Activated CD4-positive, alpha-beta memory T cell treated with anti-CD3 and anti-CD28 coated beads for 36 hours (primary cell): Measurements from ENCODE around the gene BBX. TPM values are rescaled to one million over a fixed set of nuclear protein-coding genes. Genes with fewer than 3 reads are reported as not detected.

Experiments
- CTCF ChIA-PET: fragments of 350-600 bp; sonication (Branson Sonifier 250); formaldehyde crosslinking; loops from one replicate; lab custom pipeline; 2021; ENCODE audit warnings: antibody characterized with exemption, inconsistent platforms; lab: Charles Lee
- POLR2A ChIA-PET: fragments of 350-600 bp; sonication (Branson Sonifier 250); formaldehyde crosslinking; loops from one replicate; lab custom pipeline; 2021; ENCODE audit warnings: antibody characterized with exemption; lab: Charles Lee
- DNase-seq: peaks from one replicate; pipeline ENCODE4 v3.0.0-alpha.2; 2020
- H3K27ac Mint-ChIP-seq: one replicate; pipeline ENCODE4 v1.8.0; 2021; ENCODE audit warnings: mixed read lengths
- H3K27me3 Mint-ChIP-seq: one replicate; pipeline ENCODE4 v1.8.0; 2021; ENCODE audit warnings: mixed read lengths
- H3K36me3 Mint-ChIP-seq: one replicate; pipeline ENCODE4 v1.8.0; 2021; ENCODE audit warnings: mixed read lengths
- H3K4me1 Mint-ChIP-seq: one replicate; pipeline ENCODE4 v1.8.0; 2021; ENCODE audit warnings: low read depth, mixed read lengths
- H3K4me3 Mint-ChIP-seq: one replicate; pipeline ENCODE4 v1.8.0; 2021; ENCODE audit warnings: mild to moderate bottlenecking, mixed read lengths
- H3K9me3 Mint-ChIP-seq: one replicate; pipeline ENCODE4 v1.8.0; 2021; ENCODE audit warnings: mixed read lengths
- intact Hi-C: fragments of 100-400 bp; cut with micrococcal nuclease; formaldehyde crosslinking; loops from one replicate; pipeline ENCODE4 v1.15.1; 2023
- total RNA-seq, 2 experiments: library from RNA; stranded (reverse); gene quantifications; one replicate each; pipeline ENCODE4 v1.2.3, GENCODE V29; 2021

Gene BBX
- total RNA-seq, 2 experiments from 2014 or later, result 39.9 to 40.9 TPM

- H3K4me3 Mint-ChIP-seq, result no peak overlapping the region
These were observed 152.6 kb downstream of the BBX start for GRCh38 chr3:107675233-107675900.

GRCh38 chr3:107676469-107677309 is 153.9 kb downstream of the BBX start:
- intact Hi-C loops, result loop anchor here (1.0 to 10.0 kb wide), 5 partner anchors 65 to 798 kb away; no protein-coding TSS in a partner anchor
- H3K4me1 Mint-ChIP-seq, result peaks cover 23% of the 10 kb centered on the region
- H3K27ac Mint-ChIP-seq, result no peak overlapping the region
- POLR2A ChIA-PET, result no interaction called here
- CTCF ChIA-PET, result interaction anchor here (0.6 to 7.6 kb wide), 28 partner anchors 9 to 802 kb away, joined by 3 to 82 read pairs (median 4); no protein-coding TSS in a partner anchor
- no peaks in the 10 kb centered on the region for H3K36me3 Mint-ChIP-seq
- H3K4me3 Mint-ChIP-seq, result no peak overlapping the region
- H3K9me3 Mint-ChIP-seq, result no peaks in the 10 kb centered on the region
- no peaks in the 10 kb centered on the region for H3K27me3 Mint-ChIP-seq
- DNase-seq, result no peak

More at GRCh38 chr3:107675233-107675900, 152.6 kb downstream of the BBX start:
- peaks cover 15% of the 10 kb centered on the region for H3K4me1 Mint-ChIP-seq
- DNase-seq, result no peak
- no peak overlapping the region for H3K27ac Mint-ChIP-seq
- ChIA-PET POLR2A (interaction anchor here (0.6 kb wide), 1 partner anchor 62 kb away, joined by 3 read pairs; no protein-coding TSS in a partner anchor), CTCF (interaction anchor here (0.7 to 7.6 kb wide), 22 partner anchors 8 to 803 kb away, joined by 3 to 82 read pairs (median 5); no protein-coding TSS in a partner anchor)
- intact Hi-C loops, result loop anchor here (10.0 kb wide), 3 partner anchors 249 to 799 kb away; no protein-coding TSS in a partner anchor
- H3K9me3 Mint-ChIP-seq, result no peaks in the 10 kb centered on the region
- no peaks in the 10 kb centered on the region for H3K36me3 Mint-ChIP-seq
- no peaks in the 10 kb centered on the region for H3K27me3 Mint-ChIP-seq

- H3K4me1 Mint-ChIP-seq, result peaks cover 41% of the 10 kb centered on the region
- CTCF ChIA-PET, result interaction anchor here (0.7 to 7.6 kb wide), 3 partner anchors 9 to 73 kb away, joined by 3 to 82 read pairs (median 4); no protein-coding TSS in a partner anchor
- DNase-seq, result no peak
These were observed 157.2 kb downstream of the BBX start for GRCh38 chr3:107679921-107680320.

GRCh38 chr3:107680698-107681097 is 157.9 kb downstream of the BBX start:
- no peak for DNase-seq
- Mint-ChIP-seq H3K27me3 (no peaks in the 10 kb centered on the region), H3K4me1 (peaks cover 42% of the 10 kb centered on the region), H3K27ac (no peak overlapping the region), H3K4me3 (no peak overlapping the region), H3K36me3 (no peaks in the 10 kb centered on the region), H3K9me3 (no peaks in the 10 kb centered on the region)
- POLR2A ChIA-PET, result no interaction called here
- CTCF ChIA-PET, result interaction anchor here (0.7 to 7.6 kb wide), 7 partner anchors 8 to 72 kb away, joined by 3 to 82 read pairs (median 4); no protein-coding TSS in a partner anchor
- intact Hi-C loops, result no loop called here

More at GRCh38 chr3:107679921-107680320, 157.2 kb downstream of the BBX start:
- H3K27me3 Mint-ChIP-seq, result no peaks in the 10 kb centered on the region
- no peak overlapping the region for H3K27ac Mint-ChIP-seq
- no peak overlapping the region for H3K4me3 Mint-ChIP-seq
- POLR2A ChIA-PET, result no interaction called here
- H3K9me3 Mint-ChIP-seq, result no peaks in the 10 kb centered on the region
- H3K36me3 Mint-ChIP-seq, result no peaks in the 10 kb centered on the region
- intact Hi-C loops, result loop anchor here (10.0 kb wide), 3 partner anchors 245 to 795 kb away; no protein-coding TSS in a partner anchor

GRCh38 chr3:107681396-107681795 is 158.6 kb downstream of the BBX start:
- peaks cover 39% of the 10 kb centered on the region for H3K4me1 Mint-ChIP-seq
- intact Hi-C loops, result no loop called here
- H3K27me3 Mint-ChIP-seq, result no peaks in the 10 kb centered on the region
- no peaks in the 10 kb centered on the region for H3K36me3 Mint-ChIP-seq
- ChIA-PET POLR2A (no interaction called here), CTCF (interaction anchor here (1.0 to 7.6 kb wide), 5 partner anchors 9 to 71 kb away, joined by 3 to 82 read pairs (median 6); no protein-coding TSS in a partner anchor)
- no peak overlapping the region for H3K4me3 Mint-ChIP-seq
- no peaks in the 10 kb centered on the region for H3K9me3 Mint-ChIP-seq
- no peak overlapping the region for H3K27ac Mint-ChIP-seq
- no peak for DNase-seq

- ChIA-PET CTCF (interaction anchor here (0.8 to 4.5 kb wide), 5 partner anchors 8 to 163 kb away, joined by 3 to 17 read pairs (median 4); no protein-coding TSS in a partner anchor), POLR2A (no interaction called here)
- DNase-seq, result no peak
- Mint-ChIP-seq H3K27ac (no peak overlapping the region), H3K9me3 (no peaks in the 10 kb centered on the region), H3K36me3 (no peaks in the 10 kb centered on the region), H3K4me3 (no peak overlapping the region), H3K4me1 (peaks cover 37% of the 10 kb centered on the region), H3K27me3 (no peaks in the 10 kb centered on the region)
- intact Hi-C loops, result no loop called here
These were observed 159.8 kb downstream of the BBX start for GRCh38 chr3:107682580-107682979.

- no peaks in the 10 kb centered on the region for H3K27me3 Mint-ChIP-seq
- DNase-seq, result no peak
- H3K4me1 Mint-ChIP-seq, result peaks cover 37% of the 10 kb centered on the region
- H3K9me3 Mint-ChIP-seq, result no peaks in the 10 kb centered on the region
- no peak overlapping the region for H3K27ac Mint-ChIP-seq
- H3K4me3 Mint-ChIP-seq, result no peak overlapping the region
- intact Hi-C loops, result no loop called here
- no peaks in the 10 kb centered on the region for H3K36me3 Mint-ChIP-seq
- POLR2A ChIA-PET, result no interaction called here
- CTCF ChIA-PET, result interaction anchor here (1.1 to 4.5 kb wide), 3 partner anchors 8 to 53 kb away, joined by 3 to 17 read pairs (median 4); no protein-coding TSS in a partner anchor
These were observed 160.7 kb downstream of the BBX start for GRCh38 chr3:107683447-107683846.

GRCh38 chr3:107684431-107684925 is 161.7 kb downstream of the BBX start:
- ChIA-PET CTCF (interaction anchor here (0.7 to 4.5 kb wide), 2 partner anchors 9 to 23 kb away, joined by 3 to 17 read pairs; no protein-coding TSS in a partner anchor), POLR2A (no interaction called here)
- Mint-ChIP-seq H3K4me1 (peaks cover 37% of the 10 kb centered on the region), H3K27me3 (no peaks in the 10 kb centered on the region), H3K4me3 (no peak overlapping the region), H3K27ac (no peak overlapping the region), H3K36me3 (no peaks in the 10 kb centered on the region), H3K9me3 (no peaks in the 10 kb centered on the region)
- intact Hi-C loops, result no loop called here
- no peak for DNase-seq

GRCh38 chr3:107685383-107685782 is 162.6 kb downstream of the BBX start:
- CTCF ChIA-PET, result interaction anchor here (4.5 kb wide), 1 partner anchor 24 kb away, joined by 17 read pairs; no protein-coding TSS in a partner anchor
- H3K27me3 Mint-ChIP-seq, result no peaks in the 10 kb centered on the region
- no peak overlapping the region for H3K27ac Mint-ChIP-seq
- H3K36me3 Mint-ChIP-seq, result no peaks in the 10 kb centered on the region
- no peaks in the 10 kb centered on the region for H3K9me3 Mint-ChIP-seq
- no peak overlapping the region for H3K4me3 Mint-ChIP-seq
- intact Hi-C loops, result no loop called here
- peaks cover 33% of the 10 kb centered on the region for H3K4me1 Mint-ChIP-seq
- DNase-seq, result no peak
- POLR2A ChIA-PET, result no interaction called here

GRCh38 chr3:107687056-107687581 is 164.4 kb downstream of the BBX start:
- CTCF ChIA-PET, result interaction anchor here (0.6 to 4.3 kb wide), 3 partner anchors 10 to 66 kb away, joined by 3 to 51 read pairs (median 3); no protein-coding TSS in a partner anchor
- H3K4me3 Mint-ChIP-seq, result no peak overlapping the region
- H3K4me1 Mint-ChIP-seq, result peaks cover 29% of the 10 kb centered on the region
- H3K36me3 Mint-ChIP-seq, result no peaks in the 10 kb centered on the region
- intact Hi-C loops, result no loop called here
- POLR2A ChIA-PET, result no interaction called here
- DNase-seq, result no peak
- H3K27me3 Mint-ChIP-seq, result no peaks in the 10 kb centered on the region
- no peak overlapping the region for H3K27ac Mint-ChIP-seq
- no peaks in the 10 kb centered on the region for H3K9me3 Mint-ChIP-seq

- Mint-ChIP-seq H3K36me3 (no peaks in the 10 kb centered on the region), H3K27ac (no peak overlapping the region), H3K4me1 (peaks cover 18% of the 10 kb centered on the region), H3K4me3 (no peak overlapping the region), H3K9me3 (no peaks in the 10 kb centered on the region), H3K27me3 (no peaks in the 10 kb centered on the region)
- intact Hi-C loops, result no loop called here
- DNase-seq, result no peak
- CTCF ChIA-PET, result interaction anchor here (0.6 to 4.3 kb wide), 13 partner anchors 9 to 389 kb away, joined by 3 to 51 read pairs (median 6); no protein-coding TSS in a partner anchor
- POLR2A ChIA-PET, result interaction anchor here (1.0 kb wide), 1 partner anchor 14 kb away, joined by 3 read pairs; no protein-coding TSS in a partner anchor
These were observed 166.6 kb downstream of the BBX start for GRCh38 chr3:107689355-107689754.
